Left forelimb (tissue), 1 donor: ENCODE data around the gene LTV1.

Source experiments
- DNase-seq: peaks from one replicate; pipeline ENCODE4 v3.0.0-alpha.2; 2018; ENCODE audit warnings: low spot score

Gene LTV1

DNA sequence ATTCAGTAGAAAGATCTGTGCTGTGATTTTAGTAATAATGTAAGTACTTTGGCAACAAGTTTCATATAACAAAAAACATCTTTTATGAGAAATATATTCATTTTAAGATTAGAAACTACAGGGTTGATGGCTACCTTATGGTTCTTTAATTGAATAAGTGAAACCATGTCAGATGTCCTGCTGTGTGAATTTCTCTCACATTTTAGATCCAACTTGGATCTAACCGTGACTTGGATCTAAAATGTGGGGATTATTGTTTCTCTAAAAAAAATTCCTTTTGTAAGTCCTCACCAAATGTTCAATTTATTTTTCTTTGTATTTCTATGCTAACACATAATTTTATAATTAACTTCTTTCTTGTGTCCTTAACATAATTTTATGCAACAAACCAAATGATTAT is 51.5 kb downstream of the LTV1 start:
- no peak for DNase-seq

GRCh38 chr6:143896126-143896860 is 53.2 kb downstream of the LTV1 start:
- no peak for DNase-seq

DNA sequence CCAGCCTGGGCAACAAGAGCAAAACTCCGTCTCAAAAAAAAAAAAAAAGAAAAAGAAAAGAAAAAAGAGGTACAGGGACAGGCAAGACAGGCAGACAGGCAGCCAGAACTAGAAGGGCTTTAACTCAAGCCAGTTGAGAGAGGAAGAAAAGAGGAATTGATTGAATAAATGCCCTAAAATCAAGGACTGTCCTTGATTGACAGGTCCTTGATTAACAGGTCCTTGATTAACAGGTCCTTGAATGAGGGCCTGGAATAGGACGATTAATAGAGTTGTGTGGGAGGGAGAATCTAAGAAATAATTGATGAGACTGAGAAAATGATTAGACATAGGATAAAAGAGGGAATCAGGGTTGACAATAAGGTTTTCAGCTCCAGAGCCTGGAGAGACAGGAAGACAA is 57.2 kb downstream of the LTV1 start:
- DNase-seq, result no peak

DNA sequence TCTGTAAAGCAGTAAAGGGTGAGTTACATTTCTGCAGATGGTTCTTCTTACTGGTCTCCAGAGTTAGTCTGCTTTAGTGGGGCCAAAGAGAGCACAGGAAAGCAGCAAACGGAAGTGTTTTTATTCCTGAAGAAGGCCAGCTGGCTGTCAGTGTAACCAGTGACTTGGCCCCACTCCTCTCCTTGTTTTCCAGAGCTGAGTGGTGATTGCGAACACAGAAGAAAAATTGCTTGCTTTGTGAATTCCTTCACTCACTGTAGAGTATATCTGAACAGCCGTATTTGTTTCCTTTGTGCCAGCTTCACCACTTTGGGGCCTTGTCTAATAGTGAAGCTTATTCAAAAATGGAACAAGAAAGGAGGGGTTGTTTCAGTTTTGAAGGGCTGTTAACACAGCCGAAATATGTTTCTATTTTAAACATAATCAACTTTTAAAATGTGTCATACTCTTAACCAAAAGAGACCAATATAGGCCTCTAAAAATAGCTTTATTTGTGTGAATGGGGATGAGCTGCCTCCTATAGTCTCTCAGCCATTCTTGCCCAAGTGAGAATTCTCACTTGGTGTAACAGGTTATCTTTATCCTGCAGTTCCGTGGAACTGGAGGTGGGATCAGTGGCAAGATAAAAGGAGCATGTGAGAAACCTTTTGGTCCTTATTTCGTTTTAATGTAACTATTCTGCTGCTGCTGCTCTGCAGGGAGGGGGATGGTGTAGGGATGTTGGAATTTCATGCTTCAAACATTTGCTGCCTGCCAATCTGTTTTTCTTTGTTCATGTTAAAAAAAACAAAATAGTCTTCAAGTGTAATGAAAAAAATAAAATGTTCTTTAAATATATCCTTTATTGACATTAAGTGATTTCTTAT is 59.0 kb downstream of the LTV1 start:
- DNase-seq, result peak; percentile 78

DNA sequence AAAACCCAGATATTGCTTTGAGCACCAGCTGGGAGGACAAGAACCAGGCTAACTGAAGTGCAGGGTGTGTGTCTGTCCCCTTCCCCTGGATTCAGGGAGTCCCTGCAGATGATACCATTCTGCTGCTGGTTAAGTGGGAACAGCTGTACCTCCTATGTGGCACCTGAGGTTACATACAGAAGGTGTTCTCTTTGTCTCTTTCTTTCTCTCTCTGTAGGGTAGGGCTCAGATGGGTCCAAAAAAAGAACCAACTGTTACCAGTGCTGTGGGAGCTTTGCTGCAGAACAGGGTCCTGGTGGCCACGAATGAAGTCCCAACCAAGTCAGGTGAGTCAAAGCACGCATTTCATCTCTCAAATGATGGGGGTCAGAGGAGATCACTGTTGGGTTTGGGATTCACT is 59.7 kb downstream of the LTV1 start:
- DNase-seq, result no peak

DNA sequence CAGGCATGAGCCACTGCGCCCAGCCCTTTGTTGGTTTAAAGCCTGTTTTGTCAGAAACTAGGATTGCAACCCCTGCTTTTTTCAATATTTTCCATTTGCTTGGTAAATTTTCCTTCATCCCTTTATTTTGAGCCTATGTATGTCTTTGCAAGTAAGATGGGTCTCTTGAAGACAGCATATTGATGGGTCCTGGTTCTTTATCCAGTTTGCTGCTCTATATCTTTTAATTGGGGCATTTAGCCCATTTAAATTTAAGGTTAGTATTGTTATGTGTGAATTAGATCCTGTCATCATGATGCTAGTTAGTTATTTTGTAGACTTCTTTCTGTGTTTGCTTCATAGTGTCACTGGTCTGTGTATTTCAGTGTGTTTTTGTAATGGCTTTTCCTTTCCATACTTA is 67.9 kb downstream of the LTV1 start:
- no peak for DNase-seq

GRCh38 chr6:143912671-143913070 is 69.5 kb downstream of the LTV1 start:
- no peak for DNase-seq
